Stomach (tissue), 4 donors: ENCODE data around the gene CDH2.

ENCODE experiments used
- POLR2A ChIP-seq, 4 donors: fragments of 450-650 bp; IDR thresholded peaks; one replicate each; pipeline ENCODE4 v1.6.1; 2016; ENCODE audit warnings: antibody characterized with exemption in 4 of 4, control low read depth in 2 of 4, mild to moderate bottlenecking in 1 of 4, moderate library complexity in 1 of 4
- TF ChIP-seq, protein P1 (sequence below), 7 experiments: fragments of 450-650 bp in 4 of 7; fragments of 200-600 bp in 3 of 7; sonication (generic) in 3 of 7; IDR thresholded peaks; one replicate each; pipeline ENCODE4 v1.5.1; 2016 to 2019; ENCODE audit warnings: antibody characterized with exemption in 7 of 7, control low read depth in 2 of 7, mild to moderate bottlenecking in 1 of 7

DNA sequence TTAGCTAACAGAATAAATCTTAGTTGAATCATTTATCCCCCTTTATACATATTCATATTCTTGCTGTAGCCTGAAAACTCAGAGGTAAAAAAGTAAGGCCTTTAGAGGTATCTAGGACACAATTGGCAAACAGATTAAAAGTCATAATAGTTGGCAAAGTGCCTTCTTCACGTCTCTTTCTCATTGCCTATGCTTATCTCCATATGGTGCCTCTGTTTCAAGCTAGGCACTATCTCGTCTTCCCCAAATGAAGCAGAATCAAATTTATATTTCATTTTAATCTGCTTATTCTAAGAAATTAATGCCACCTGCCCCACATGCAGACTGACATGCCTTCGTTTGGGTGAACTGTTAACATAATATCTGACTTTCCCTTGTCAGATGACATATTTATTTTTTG lies 245.4 kb downstream of the CDH2 start:
- TF ChIP-seq POLR2A (IDR thresholded peaks at IDR 0.05): no peak
- TF ChIP-seq, protein P1, sequence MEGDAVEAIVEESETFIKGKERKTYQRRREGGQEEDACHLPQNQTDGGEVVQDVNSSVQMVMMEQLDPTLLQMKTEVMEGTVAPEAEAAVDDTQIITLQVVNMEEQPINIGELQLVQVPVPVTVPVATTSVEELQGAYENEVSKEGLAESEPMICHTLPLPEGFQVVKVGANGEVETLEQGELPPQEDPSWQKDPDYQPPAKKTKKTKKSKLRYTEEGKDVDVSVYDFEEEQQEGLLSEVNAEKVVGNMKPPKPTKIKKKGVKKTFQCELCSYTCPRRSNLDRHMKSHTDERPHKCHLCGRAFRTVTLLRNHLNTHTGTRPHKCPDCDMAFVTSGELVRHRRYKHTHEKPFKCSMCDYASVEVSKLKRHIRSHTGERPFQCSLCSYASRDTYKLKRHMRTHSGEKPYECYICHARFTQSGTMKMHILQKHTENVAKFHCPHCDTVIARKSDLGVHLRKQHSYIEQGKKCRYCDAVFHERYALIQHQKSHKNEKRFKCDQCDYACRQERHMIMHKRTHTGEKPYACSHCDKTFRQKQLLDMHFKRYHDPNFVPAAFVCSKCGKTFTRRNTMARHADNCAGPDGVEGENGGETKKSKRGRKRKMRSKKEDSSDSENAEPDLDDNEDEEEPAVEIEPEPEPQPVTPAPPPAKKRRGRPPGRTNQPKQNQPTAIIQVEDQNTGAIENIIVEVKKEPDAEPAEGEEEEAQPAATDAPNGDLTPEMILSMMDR (IDR thresholded peaks at IDR 0.05): no peak
